Measurements from ENCODE around the gene STK39. TPM values are rescaled to one million over a fixed set of nuclear protein-coding genes. Genes with fewer than 3 reads are reported as not detected.

Gene STK39
- total RNA-seq, 2 experiments from 2014 or later, result 17.7 to 41.1 TPM

- CTCF ChIA-PET (ENCODE audit: unreplicated experiment), result no interaction called here
- no peaks in the 10 kb centered on the region for H3K79me2 ChIP-seq (ENCODE audit: insufficient read depth, low read depth, low read length)
- intact Hi-C loops (cut with micrococcal nuclease; ENCODE audit: unreplicated experiment), result no loop called here
- H2AFZ ChIP-seq (ENCODE audit: low read length), result no peak overlapping the region
- H3K9me3 ChIP-seq (ENCODE audit: low read length), result no peaks in the 10 kb centered on the region
- no TSS peak for BruUV-seq (replicated peaks)
- POLR2A ChIA-PET, result interaction anchor here (0.7 kb wide), 1 partner anchor 53 kb away, joined by 3 read pairs; no protein-coding TSS in a partner anchor
- TF ChIP-seq EZH2phosphoT487 (IDR thresholded peaks at IDR 0.05; ENCODE audit: borderline replicate concordance, low read depth, low read length), result no peak
- TF ChIP-seq, protein P1, sequence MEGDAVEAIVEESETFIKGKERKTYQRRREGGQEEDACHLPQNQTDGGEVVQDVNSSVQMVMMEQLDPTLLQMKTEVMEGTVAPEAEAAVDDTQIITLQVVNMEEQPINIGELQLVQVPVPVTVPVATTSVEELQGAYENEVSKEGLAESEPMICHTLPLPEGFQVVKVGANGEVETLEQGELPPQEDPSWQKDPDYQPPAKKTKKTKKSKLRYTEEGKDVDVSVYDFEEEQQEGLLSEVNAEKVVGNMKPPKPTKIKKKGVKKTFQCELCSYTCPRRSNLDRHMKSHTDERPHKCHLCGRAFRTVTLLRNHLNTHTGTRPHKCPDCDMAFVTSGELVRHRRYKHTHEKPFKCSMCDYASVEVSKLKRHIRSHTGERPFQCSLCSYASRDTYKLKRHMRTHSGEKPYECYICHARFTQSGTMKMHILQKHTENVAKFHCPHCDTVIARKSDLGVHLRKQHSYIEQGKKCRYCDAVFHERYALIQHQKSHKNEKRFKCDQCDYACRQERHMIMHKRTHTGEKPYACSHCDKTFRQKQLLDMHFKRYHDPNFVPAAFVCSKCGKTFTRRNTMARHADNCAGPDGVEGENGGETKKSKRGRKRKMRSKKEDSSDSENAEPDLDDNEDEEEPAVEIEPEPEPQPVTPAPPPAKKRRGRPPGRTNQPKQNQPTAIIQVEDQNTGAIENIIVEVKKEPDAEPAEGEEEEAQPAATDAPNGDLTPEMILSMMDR (conservative IDR thresholded peaks at IDR 0.05; ENCODE audit: low read length), result no peak
- no peak overlapping the region for H3K4me3 ChIP-seq (ENCODE audit: low read depth, low read length, poor library complexity, severe bottlenecking)
- peaks cover 4% of the 10 kb centered on the region for H3K4me1 ChIP-seq (ENCODE audit: insufficient read depth, low read length, poor library complexity, severe bottlenecking)
- no peak overlapping the region for H3K27ac ChIP-seq (ENCODE audit: low read depth, low read length, poor library complexity, severe bottlenecking)
- H3K4me2 ChIP-seq (ENCODE audit: low read length), result no peak overlapping the region
- H4K20me1 ChIP-seq (ENCODE audit: insufficient read depth, low read length), result no peaks in the 10 kb centered on the region
- no peaks in the 10 kb centered on the region for H3K9me2 ChIP-seq (ENCODE audit: insufficient read depth, low read length)
- DNase-seq (ENCODE audit: low spot score), result no peak
- H3K36me3 ChIP-seq (ENCODE audit: insufficient read depth, low read length), result peaks cover 18% of the 10 kb centered on the region
Observed at GRCh38 chr2:168182550-168183249, 64.7 kb downstream of the STK39 start.

DNA sequence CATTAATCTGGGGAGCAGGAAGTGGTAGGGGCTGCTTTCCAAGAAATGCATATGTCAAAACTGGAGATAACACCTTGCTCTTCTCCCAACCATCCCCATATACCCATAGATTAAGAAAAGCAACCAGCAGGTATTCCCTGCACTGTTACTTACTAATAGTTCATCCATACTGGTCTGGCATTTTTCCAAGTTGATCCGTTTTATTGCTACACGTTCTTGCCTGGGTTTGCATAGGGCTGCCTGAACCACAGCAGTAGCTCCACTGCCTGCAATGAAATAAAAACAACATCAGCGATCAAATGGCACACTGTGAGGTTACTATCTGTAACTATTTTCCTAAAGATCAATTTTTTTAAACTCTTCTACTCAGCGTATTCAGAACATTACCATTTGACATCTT is 65.6 kb downstream of the STK39 start:
- no TSS peak for BruUV-seq (replicated peaks)
- Histone ChIP-seq H3K4me3 (ENCODE audit: low read depth, low read length, poor library complexity, severe bottlenecking) (no peak overlapping the region), H3K9me3 (ENCODE audit: low read length) (no peaks in the 10 kb centered on the region), H3K36me3 (ENCODE audit: insufficient read depth, low read length) (peaks cover 18% of the 10 kb centered on the region), H4K20me1 (ENCODE audit: insufficient read depth, low read length) (no peaks in the 10 kb centered on the region), H2AFZ (ENCODE audit: low read length) (no peak overlapping the region), H3K4me1 (ENCODE audit: insufficient read depth, low read length, poor library complexity, severe bottlenecking) (peaks cover 8% of the 10 kb centered on the region), H3K79me2 (ENCODE audit: insufficient read depth, low read depth, low read length) (no peaks in the 10 kb centered on the region), H3K27ac (ENCODE audit: low read depth, low read length, poor library complexity, severe bottlenecking) (no peak overlapping the region), H3K4me2 (ENCODE audit: low read length) (no peak overlapping the region), H3K9me2 (ENCODE audit: insufficient read depth, low read length) (no peaks in the 10 kb centered on the region)
- intact Hi-C loops (cut with micrococcal nuclease; ENCODE audit: unreplicated experiment), result no loop called here
- TF ChIP-seq, protein P1 (conservative IDR thresholded peaks at IDR 0.05; ENCODE audit: low read length), result no peak
- TF ChIP-seq EZH2phosphoT487 (IDR thresholded peaks at IDR 0.05; ENCODE audit: borderline replicate concordance, low read depth, low read length), result no peak
- no peak for DNase-seq (ENCODE audit: low spot score)
- ChIA-PET POLR2A (interaction anchor here (0.7 to 1.0 kb wide), 2 partner anchors 13 to 54 kb away, joined by 3 to 4 read pairs; no protein-coding TSS in a partner anchor), CTCF (ENCODE audit: unreplicated experiment) (no interaction called here)

DNA sequence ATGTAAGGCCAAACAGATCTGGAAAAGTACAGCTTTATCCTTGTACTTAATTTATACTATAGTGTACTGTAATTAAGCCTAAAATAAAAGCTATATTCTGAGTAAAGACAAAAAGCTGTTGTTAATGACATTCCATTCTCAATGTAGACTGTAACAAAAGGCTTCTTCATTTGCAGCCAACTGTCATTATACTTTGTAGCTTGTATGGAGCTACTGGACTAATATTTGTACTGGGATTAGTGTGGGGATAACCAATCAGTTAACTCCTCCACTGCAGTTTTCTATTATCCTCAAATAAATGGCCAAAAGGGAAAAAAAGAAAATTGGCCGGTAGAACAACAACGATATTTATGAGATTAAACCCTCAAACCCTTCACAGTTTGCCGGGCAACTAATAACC is 66.5 kb downstream of the STK39 start:
- no peak for TF ChIP-seq EZH2phosphoT487 (IDR thresholded peaks at IDR 0.05; ENCODE audit: borderline replicate concordance, low read depth, low read length)
- TF ChIP-seq, protein P1 (conservative IDR thresholded peaks at IDR 0.05; ENCODE audit: low read length), result no peak
- Histone ChIP-seq H3K36me3 (ENCODE audit: insufficient read depth, low read length) (peaks cover 18% of the 10 kb centered on the region), H2AFZ (ENCODE audit: low read length) (no peak overlapping the region), H3K4me2 (ENCODE audit: low read length) (no peak overlapping the region), H3K4me1 (ENCODE audit: insufficient read depth, low read length, poor library complexity, severe bottlenecking) (peaks cover 8% of the 10 kb centered on the region), H3K9me3 (ENCODE audit: low read length) (no peaks in the 10 kb centered on the region), H3K27ac (ENCODE audit: low read depth, low read length, poor library complexity, severe bottlenecking) (no peak overlapping the region), H3K79me2 (ENCODE audit: insufficient read depth, low read depth, low read length) (no peaks in the 10 kb centered on the region), H3K4me3 (ENCODE audit: low read depth, low read length, poor library complexity, severe bottlenecking) (no peak overlapping the region), H4K20me1 (ENCODE audit: insufficient read depth, low read length) (no peaks in the 10 kb centered on the region), H3K9me2 (ENCODE audit: insufficient read depth, low read length) (no peaks in the 10 kb centered on the region)
- POLR2A ChIA-PET, result interaction anchor here (0.8 to 1.0 kb wide), 2 partner anchors 14 to 16 kb away, joined by 4 read pairs; no protein-coding TSS in a partner anchor
- intact Hi-C loops (cut with micrococcal nuclease; ENCODE audit: unreplicated experiment), result no loop called here
- BruUV-seq (replicated peaks), result no TSS peak
- CTCF ChIA-PET (ENCODE audit: unreplicated experiment), result no interaction called here
- no peak for DNase-seq (ENCODE audit: low spot score)
